Measurements from ENCODE around the gene E2F2.

The E2F2 gene

GRCh38 chr1:23554481-23555269 is 23.6 kb upstream of the E2F2 start:
- TF ChIP-seq CTCF (conservative IDR thresholded peaks at IDR 0.05; ENCODE audit: low read depth, low read length): peak; percentile 30
- peak overlapping the region; percentile 54 for H3K4me3 ChIP-seq (ENCODE audit: low read depth, low read length)
- DNase-seq (ENCODE audit: low read depth): peak; percentile 88

GRCh38 chr1:23554127-23554480 is 23.1 kb upstream of the E2F2 start:
- TF ChIP-seq CTCF (conservative IDR thresholded peaks at IDR 0.05; ENCODE audit: low read depth, low read length): no peak
- DNase-seq (ENCODE audit: low read depth): no peak
- H3K4me3 ChIP-seq (ENCODE audit: low read depth, low read length): peak overlapping the region; percentile 48

- no peak for TF ChIP-seq CTCF (conservative IDR thresholded peaks at IDR 0.05; ENCODE audit: low read depth, low read length)
- no peak overlapping the region for H3K4me3 ChIP-seq (ENCODE audit: low read depth, low read length)
- no peak for DNase-seq (ENCODE audit: low read depth)
These were observed 22.4 kb upstream of the E2F2 start for GRCh38 chr1:23553231-23554126.

GRCh38 chr1:23551849-23552248 is 20.8 kb upstream of the E2F2 start:
- no peak for TF ChIP-seq CTCF (conservative IDR thresholded peaks at IDR 0.05; ENCODE audit: low read depth, low read length)
- DNase-seq (ENCODE audit: low read depth): no peak
- H3K4me3 ChIP-seq (ENCODE audit: low read depth, low read length): no peak overlapping the region

GRCh38 chr1:23548704-23549143 is 17.7 kb upstream of the E2F2 start:
- no peak overlapping the region for H3K4me3 ChIP-seq (ENCODE audit: low read depth, low read length)
- TF ChIP-seq CTCF (conservative IDR thresholded peaks at IDR 0.05; ENCODE audit: low read depth, low read length): no peak
- peak; percentile 40 for DNase-seq (ENCODE audit: low read depth)

GRCh38 chr1:23546897-23547584 is 16.0 kb upstream of the E2F2 start:
- TF ChIP-seq CTCF (conservative IDR thresholded peaks at IDR 0.05; ENCODE audit: low read depth, low read length): no peak
- H3K4me3 ChIP-seq (ENCODE audit: low read depth, low read length): no peak overlapping the region
- no peak for DNase-seq (ENCODE audit: low read depth)

All from choroid plexus epithelial cell (primary cell).